NCI-H345 (cell line): Measurements from ENCODE around the gene KCTD5.

Source experiments
- DNase-seq: peaks from one replicate; lab custom pipeline; 2025; lab: John Stamatoyannopoulos, UW

The KCTD5 gene

DNA sequence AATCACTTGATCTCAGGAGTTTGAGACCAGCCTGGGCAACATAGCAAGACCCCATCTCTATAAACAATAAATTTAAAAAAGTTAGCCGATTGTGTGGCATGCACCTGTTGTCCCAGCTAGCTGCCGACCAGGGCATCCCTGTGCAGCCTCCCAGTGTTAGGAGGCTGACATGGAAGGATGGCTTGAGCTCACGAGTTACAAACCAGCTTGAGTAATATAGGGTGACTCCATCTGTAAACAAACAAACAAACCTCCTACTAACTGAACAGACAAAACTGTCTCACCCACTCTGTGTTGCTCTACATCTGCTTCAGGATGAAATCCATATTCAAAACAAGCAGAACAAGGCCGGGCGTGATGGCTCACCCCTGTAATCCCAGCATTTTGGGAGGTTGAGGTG lies 44.6 kb downstream of the KCTD5 start:
- DNase-seq = no peak

DNA sequence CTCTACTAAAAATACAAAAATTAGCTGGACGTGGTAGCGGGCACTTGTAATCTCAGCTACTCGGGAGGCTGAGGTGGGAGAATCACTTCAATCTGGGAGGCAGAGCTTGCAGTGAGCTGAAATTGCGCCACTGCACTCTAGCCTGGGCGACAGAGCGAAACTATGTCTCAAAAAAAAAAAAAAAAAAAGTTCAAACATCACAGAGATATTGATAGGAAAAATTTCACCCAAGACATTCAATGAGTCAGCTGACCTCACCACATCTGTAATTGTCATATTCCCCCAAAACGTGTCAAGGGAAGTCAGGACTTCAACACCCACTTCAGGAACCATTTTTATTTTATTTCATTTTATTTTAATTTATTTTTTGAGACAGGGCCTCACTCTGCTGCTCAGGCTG lies 45.7 kb downstream of the KCTD5 start:
- DNase-seq = no peak

DNA sequence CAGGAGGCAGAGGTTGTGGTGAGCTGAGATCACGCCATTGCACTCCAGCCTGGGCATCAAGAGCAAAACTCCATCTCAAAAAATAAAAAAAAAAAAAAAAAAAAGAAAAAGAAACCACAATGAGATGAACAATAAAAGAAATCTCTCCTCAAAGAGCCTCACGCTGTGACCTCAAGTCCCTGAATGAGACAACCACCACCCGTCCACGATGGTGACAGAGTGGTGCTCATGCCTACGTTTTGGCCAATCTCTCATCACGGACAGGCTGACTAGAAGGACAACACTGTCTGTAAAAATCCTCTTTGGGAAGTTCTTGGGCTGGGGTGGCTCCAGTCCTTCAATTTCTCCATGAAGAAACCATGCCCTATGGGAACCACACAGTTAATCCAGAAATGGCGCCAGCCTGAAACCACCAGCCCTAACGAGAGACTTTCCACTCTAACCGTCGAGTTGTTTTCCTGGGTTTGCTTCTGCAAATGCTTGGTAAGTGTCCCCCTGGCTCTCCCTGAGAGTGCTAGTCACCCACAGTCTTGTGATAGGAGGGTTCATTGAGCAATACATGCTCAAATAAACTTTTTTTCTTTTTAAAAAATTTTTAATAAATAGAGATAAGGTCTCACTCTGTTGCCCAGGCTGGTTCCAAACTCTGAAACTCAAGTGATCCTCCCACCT lies 52.7 kb downstream of the KCTD5 start:
- DNase-seq = no peak

DNA sequence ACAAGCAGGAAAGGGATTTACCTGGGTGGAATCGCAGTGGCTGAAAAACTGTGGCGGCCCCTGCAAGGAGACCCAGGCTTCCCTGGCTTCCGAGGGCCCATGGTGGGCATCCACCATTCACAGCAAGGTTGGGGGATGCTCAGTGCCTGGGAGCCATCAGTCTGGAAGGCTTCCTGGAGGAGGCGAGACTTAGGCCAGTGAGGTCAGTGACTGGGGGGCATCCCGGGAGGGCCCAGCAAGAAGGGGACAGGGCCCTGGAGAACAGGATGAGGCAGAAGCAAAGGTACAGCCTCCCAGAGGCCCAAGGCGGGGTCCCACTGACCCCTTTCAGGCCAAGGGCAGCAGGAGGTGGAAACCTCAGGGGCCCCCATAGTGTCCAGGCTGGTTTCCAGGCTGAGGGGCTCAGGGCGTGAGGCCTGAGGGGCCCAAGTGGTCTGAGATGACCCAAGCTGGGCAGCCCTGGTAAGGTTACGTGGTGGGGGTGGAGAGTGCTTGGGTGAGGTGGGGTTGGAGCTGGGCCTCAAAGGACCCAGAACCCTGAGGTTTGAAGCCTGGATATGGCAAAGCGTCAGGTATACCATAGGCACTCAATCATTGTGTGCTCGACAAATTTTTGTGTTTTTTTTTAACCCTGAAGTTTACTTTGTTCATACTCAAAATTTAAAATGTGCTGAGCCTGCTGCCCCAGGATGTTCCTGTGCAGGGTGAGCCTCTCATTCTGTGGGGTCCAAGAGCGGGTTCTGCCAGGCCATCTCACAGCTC lies 54.3 kb downstream of the KCTD5 start:
- DNase-seq = no peak

DNA sequence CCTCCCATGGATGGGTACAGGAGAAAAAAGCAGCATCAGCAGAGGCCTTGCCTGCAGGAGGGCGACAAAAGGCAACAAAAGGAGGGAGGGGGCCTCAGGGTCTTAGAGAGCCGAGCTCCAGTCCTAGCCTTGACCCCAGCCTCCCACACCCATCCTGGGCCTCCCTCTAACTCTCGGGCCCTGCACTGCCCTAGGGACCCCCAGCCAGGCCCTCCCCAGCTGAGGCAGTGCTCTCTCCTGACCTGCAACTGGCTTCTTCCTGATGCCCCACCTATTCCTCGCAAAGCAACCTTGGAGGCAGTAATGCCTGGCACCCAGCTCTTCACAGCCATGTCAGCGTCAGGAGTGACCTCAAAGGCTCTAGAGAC lies 54.9 kb downstream of the KCTD5 start:
- DNase-seq = no peak

DNA sequence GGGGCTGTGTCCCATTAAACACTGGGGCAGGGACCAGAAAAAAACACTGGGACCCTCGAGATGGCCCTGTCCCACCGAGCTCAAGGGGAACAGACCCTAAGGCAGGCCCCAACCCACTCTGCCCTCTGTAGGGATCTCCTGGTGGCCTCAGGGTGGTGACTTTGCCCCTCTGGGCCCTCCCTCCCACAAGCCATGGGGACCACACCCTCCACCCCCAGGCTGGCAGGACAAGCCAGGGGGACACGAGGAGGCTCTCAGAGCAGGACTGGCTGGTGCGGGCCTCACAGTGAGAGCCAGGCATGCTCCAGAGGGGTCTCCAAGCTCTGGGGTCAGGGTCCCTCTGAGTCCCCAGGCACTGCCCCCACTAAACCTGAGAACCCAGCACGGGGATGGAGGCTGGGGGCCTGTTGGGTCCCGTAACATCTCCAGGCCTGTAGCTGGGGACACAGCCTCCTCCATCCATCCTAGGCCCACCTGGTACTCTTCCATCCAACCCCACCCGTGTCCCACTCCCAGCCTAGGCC lies 55.6 kb downstream of the KCTD5 start:
- no peak for DNase-seq

DNA sequence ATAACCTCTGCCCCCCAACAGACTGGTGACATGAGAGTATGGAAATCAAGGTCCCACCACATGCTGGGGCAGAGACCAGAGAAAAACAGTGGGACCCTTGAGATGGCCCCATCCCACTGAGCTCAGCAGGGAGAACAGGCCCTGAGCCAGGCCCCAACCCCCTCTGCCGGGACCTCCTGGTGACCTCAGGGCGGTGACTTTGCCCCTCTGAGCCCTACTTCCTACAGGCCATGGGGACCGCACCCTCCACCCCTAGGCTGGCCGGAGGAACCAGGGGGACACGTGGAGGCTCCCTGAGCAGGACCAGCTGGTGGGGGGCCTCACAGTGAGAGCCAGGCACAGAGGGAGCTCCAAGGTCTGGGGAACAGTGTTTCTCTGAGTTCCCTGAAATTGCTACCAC lies 56.3 kb downstream of the KCTD5 start:
- DNase-seq = no peak

DNA sequence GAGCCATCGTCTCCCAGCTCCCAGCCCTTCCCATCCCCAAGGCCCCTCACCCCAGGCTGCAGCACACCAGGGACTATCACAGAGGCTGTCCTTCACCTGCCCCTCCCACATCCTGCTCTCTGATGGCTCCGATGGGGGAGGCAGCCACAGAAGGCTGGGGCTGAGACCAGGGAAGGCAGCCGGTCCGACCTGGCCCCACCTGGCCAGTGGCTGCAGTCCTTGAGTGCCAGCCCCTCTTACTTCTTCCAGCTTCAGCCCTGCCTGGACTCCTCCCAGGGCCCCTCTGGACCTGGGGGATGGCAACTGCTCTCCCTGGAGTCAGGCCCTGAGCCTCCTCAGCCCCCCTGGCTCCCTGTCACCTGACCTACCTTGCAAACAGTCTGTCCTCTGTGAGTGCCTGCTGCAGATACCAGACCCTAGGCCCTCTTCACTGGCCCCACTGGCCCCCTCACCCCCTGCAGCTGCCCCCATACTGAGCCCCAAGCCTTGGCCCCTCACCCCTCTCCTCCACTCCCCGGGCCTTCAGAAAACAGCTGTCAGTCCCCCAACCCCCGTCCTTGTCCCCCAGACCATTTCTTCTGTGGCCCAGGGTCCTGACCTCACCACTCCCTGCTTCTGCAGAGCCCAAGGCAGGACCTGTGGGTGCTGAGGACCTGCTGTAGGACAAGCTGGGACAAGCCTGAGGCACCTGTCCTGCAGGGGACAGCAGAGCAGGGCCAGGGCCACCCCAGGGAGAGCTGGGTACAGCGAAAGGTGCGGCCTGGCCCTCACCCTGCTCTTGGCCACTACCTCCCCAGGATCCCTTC lies 57.5 kb downstream of the KCTD5 start:
- DNase-seq = no peak

DNA sequence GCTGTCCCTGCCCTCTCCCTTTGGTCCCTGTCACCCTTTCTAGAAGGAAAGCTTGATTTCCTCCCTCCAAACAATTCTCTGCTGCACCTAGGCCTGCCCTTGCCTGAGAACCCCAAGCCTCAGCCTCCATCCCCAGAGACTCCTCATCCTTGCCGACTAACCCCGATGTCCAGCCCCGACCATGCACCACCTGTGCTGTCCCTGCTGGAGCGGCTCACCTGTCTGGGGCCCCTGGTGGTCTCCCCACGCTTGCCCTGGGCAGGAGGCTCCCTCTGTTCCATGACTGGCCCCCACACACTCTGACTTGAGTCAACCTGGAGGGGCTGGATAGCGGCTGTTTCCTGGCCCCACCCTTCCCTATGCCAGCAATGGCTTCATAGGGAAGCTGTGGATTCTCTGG lies 58.2 kb downstream of the KCTD5 start:
- DNase-seq = no peak

DNA sequence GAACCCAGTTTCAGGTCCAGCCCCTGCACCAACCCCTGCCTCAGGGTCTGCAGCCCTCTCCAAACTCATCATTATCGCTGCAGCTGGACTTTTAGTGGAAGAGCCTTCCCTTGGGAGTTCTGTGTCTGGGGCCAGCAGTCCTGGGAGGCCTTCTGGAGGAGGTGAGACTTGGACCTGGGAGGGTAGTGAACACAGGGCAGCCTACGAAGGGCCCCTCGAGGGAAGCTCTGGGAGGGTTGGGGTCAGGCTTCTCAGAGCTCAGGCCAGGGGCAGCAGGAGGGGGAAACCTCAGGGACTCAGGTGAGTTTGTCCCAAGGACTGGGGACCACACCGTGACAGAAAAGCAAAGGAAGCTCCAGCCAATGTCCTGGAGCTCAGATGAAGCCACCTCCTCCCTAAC lies 58.8 kb downstream of the KCTD5 start:
- no peak for DNase-seq

DNA sequence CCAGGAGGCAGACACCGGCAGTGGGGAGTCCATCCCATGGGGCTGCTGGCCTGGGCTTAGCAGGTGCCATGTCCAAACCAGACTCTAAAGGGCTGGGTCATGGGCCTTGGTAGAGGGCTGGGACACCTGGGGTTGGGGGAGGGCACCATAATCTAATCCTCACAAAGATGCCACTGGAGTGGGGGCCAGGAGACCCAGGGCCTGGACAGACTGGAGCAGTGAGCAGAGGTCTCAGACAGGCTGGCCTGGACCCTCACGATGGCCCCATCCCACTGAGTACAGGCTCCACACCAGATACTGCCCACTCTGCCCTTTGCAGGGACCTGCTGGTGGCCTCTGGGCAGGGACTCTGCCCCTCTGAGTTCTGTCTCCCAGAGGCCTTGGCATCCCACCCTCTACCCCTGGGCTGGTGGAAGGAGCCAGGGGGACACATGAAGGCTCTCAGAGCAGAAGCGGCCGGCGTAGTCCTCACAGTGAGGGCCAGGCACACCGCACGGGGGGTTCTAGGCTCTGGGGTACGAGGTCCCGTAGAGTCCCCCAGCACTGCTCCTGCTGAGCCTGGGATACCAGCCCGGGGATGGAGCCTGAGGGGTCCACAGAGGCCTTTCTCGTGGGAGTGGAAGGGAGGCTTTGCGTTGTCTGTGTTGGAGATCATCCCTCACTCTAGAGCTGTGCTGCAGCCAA lies 60.1 kb downstream of the KCTD5 start:
- DNase-seq = no peak

DNA sequence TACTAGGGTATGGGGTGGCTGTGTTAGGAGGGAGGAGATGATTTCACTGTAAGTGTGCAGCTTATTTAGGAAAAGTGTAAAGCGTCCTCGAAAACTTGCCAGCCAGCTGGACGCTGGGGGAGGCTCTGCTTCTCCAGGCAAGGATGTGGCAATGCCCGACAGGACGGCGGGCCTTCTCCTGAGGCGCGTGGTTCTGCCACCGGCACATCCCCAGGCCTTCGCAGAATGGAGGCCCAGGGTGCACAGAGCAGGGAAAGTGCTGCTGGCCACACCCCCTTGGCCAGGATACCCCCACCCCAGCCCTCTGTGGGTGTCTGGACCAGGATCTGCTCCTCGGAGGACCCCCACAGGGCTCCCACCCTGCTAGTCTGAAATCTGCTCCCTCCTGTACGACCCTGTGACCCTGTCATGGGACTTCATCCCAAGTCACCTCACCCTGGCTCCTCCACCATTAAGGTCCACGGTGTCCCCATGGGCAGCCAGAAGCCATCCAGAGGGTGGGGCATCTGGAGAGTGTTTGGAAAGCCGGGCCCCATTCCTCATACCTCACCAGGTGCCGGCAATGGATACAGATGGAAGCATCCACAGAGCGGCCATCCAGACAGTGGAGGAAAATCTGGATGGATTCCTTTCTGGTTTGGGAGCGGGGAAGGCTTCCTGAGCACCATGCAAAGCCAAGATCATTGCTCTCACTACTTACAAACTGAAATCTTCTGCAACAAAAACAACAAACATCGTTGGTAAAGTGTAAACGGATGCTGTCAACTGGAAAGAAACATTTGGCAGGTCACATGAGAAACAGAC lies 60.9 kb downstream of the KCTD5 start:
- no peak for DNase-seq

DNA sequence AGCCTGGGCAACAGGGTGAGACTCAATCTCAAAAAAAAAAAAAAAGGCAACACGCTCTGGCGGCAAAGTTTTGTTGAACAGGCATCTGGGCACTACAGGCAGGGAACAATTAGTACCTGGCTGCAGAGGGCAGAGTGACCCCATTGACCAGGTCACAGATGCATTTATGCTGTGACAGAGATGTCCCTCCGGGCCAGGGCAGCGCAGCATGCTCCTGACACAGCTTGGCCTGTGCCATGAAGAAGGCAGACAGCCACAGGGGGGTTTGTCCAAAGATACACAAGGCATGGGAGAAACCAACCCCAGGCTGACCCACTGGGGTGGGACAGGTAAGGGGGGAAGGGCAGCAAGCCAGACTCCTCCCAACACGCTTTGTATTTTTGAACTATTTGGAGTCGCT lies 62.4 kb downstream of the KCTD5 start:
- no peak for DNase-seq

DNA sequence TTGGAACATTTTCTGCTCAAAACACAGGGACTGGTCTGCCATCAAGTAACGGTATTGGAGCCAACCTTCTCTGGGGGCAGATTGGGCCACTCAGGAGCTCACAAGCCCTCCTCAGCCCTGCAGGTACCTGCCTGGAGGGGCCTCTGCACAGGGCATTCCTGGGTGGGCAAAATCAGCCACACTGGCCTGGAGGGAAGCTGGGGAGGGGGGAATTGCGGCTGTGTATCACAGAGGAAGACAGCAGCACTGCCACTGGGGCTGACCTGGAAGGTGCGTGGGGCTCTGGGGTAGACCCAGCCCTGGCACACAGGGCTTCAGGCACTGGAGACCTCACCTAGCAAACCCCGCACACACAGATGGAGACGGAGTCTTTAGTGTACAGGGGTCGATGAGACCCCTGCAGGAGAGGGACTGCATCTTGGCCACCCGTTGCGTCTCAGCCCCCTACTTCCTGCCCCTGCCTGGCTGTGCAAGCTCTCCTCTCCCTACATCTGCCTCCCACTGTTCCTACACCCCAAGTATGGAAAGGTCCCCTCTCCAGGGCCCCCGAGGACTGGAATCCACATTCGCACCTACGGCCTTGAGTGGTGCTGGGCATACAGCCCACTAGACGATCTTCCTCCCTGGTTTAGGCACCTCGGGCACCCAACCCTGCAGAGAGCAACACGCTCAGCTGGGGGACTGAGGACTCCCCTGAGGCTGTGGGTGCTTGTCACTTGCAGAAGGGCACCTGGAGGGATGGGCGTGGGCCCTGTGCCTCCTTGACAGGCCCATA lies 63.0 kb downstream of the KCTD5 start:
- no peak for DNase-seq

DNA sequence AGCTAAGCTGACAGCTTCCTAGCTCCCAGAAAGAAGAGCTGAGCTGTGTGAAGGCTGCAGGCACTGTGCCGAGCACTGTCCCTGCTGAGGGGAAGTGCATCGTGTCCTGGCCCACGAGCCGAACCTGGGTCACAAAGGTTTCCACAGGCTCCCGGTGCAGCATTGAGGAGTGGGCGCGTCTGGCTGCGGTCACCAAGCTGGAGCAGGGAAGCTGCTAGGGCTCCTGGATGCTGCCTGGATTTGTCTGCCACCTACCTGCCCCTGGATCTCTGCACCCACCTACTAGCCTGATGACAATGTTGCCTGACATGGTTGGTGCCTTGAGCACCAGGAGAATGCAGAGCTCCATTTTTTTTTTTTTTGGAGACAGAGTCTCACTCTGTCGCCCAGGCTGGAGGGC lies 63.6 kb downstream of the KCTD5 start:
- DNase-seq = no peak

DNA sequence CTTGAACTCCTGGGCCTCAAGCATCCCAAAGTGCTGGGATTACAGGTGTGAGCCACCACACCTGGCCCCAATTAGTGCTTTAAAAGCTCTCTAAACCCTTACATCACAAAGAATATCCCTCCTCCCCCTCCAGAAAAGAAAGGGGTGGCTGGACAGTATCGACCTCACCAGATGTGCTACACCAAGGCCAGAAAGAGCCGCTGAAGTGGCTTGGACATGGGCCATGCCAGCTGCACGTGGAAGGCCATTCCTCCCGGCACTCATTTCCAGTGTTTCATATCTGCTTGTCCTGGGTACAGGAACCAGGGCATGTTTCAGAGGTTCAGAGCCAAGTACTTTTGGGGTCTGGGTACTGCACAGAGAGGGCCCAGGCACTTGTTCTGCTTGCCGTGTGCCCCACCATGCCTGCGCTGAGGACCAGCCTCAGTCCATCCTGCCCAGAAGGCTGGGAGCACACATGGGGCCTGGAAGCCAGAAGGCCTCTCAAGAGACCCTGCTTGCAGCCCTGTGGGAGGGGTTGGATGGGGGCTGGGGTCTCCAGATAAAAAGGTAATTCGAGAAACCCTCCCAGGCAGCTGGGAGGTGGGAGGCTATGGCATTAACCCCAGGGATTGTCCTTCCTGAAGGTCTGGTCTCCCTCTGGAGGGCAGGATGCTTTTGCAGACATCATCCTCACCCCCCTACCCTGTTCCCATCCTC lies 66.6 kb downstream of the KCTD5 start:
- no peak for DNase-seq

DNA sequence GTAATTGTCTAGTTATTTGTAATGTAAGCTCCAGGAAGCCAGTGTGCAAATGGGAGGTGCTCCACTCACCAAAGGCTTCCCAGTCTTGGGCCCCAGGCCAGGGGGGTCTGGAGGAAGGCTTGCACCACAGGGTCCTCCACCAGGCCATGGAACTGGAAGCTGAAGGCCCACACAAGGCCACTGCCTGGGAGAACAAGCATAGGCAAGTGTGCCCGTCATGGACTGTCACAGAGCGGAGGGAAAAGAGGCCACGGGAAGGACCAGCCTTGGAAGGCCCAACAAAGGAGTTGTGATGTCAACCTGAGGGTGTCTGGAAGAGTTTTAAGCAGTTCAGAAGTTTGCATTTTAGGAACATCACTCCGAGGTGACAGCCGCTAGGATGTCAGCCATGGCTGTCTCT lies 67.2 kb downstream of the KCTD5 start:
- no peak for DNase-seq

DNA sequence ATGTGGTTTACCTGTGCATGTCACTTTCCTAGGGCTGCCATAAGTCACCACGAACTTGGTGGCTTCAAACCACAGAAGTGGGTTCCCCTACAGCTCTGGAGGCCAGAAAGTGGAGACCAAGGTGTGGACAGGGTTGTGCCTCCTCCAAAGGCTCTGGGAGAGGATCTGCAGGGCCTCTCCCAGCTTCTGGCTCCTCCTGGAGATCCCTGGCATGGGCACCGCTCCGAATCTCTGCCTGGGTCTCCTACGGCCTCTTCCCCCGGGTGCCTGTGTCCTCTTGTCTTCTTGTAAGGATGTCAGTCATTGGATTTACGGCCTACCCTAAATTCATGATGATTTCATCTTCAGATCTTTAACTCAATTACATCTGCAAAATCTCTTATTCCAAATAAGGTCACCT lies 67.6 kb downstream of the KCTD5 start:
- DNase-seq = no peak

DNA sequence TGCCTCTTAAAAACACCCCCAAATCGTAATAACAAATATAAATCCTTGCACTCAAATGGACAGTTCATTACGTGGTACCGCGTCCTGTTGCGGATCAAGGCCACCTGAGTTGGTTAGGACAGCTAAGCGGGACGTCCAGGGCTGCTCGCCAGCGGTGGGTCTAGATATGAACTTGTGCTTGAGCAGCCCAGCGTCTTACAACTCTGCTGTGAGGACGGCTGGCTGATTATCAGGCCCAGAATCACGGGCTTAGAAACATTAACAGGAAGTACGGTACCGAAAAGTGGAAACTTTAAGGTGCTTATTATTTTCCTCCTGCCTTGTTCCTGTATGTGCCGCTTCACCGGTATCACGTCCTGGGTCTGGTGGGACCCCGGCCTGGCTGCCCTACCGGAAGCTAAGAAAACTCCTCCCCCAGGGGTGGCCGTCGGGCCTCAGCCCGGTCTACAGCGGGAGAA lies 69.3 kb downstream of the KCTD5 start:
- peak; percentile 89 for DNase-seq
